Measurements from ENCODE around the gene C2CD2.

- TF ChIP-seq POLR2AphosphoS5 (IDR thresholded peaks at IDR 0.05) (no peak), CTCF (IDR thresholded peaks at IDR 0.05) (no peak)
These were observed 5.5 kb downstream of the C2CD2 start for GRCh38 chr21:41948078-41948895.

All from transverse colon (tissue), 4 donors.